Activated T-helper 17 cell treated with anti-CD3 and anti-CD28 coated beads, Interleukin-2, amount 50 U/mL, for 72 hours (primary cell): Measurements from ENCODE around the gene CAPN12. TPM values are rescaled to one million over a fixed set of nuclear protein-coding genes. Genes with fewer than 3 reads are reported as not detected.

ENCODE experiments used
- ATAC-seq: fragments of 150-1000 bp; cut with Tn5 transposase; replicated peaks from 2 replicates; pipeline ENCODE4 v1.10.0; 2021; ENCODE audit warnings: mild to moderate bottlenecking, moderate library complexity
- H3K27ac Mint-ChIP-seq: one replicate; pipeline ENCODE4 v1.8.0; 2022; ENCODE audit warnings: mixed read lengths
- H3K27me3 Mint-ChIP-seq: one replicate; pipeline ENCODE4 v1.8.0; 2022; ENCODE audit warnings: mixed read lengths
- H3K36me3 Mint-ChIP-seq: one replicate; pipeline ENCODE4 v1.8.0; 2022; ENCODE audit warnings: low read depth, mild to moderate bottlenecking, mixed read lengths
- H3K4me1 Mint-ChIP-seq: one replicate; pipeline ENCODE4 v1.8.0; 2022; ENCODE audit warnings: mixed read lengths
- H3K4me3 Mint-ChIP-seq: one replicate; pipeline ENCODE4 v1.8.0; 2022; ENCODE audit warnings: mild to moderate bottlenecking, mixed read lengths
- H3K9me3 Mint-ChIP-seq: one replicate; pipeline ENCODE4 v1.8.0; 2022; ENCODE audit warnings: mixed read lengths
- total RNA-seq, 2 donors: library from RNA; stranded (reverse); gene quantifications; one replicate each; pipeline ENCODE4 v1.2.3, GENCODE V29; 2022

Gene CAPN12
- total RNA-seq, 2 donors from 2014 or later: 3.8 to 75.3 TPM

GRCh38 chr19:38707512-38708114 lies 36.7 kb downstream of the CAPN12 start:
- Mint-ChIP-seq H3K27ac (peak overlapping the region; percentile 16), H3K36me3 (peaks cover 80% of the 10 kb centered on the region), H3K9me3 (no peaks in the 10 kb centered on the region), H3K27me3 (no peaks in the 10 kb centered on the region), H3K4me1 (no peaks in the 10 kb centered on the region), H3K4me3 (no peak overlapping the region)
- no peak for ATAC-seq

- Mint-ChIP-seq H3K4me3 (no peak overlapping the region), H3K9me3 (no peaks in the 10 kb centered on the region), H3K27ac (no peak overlapping the region), H3K36me3 (peaks cover 82% of the 10 kb centered on the region), H3K27me3 (no peaks in the 10 kb centered on the region), H3K4me1 (no peaks in the 10 kb centered on the region)
- ATAC-seq: no peak
These were observed 37.3 kb downstream of the CAPN12 start for GRCh38 chr19:38706792-38707511.

GRCh38 chr19:38705197-38706019 lies 38.9 kb downstream of the CAPN12 start:
- Mint-ChIP-seq H3K4me1 (no peaks in the 10 kb centered on the region), H3K27me3 (no peaks in the 10 kb centered on the region), H3K4me3 (no peak overlapping the region), H3K36me3 (peaks cover 82% of the 10 kb centered on the region), H3K27ac (no peak overlapping the region), H3K9me3 (no peaks in the 10 kb centered on the region)
- ATAC-seq: no peak

GRCh38 chr19:38704488-38705026 lies 39.7 kb downstream of the CAPN12 start:
- peaks cover 84% of the 10 kb centered on the region for H3K36me3 Mint-ChIP-seq
- peak overlapping the region; percentile 73 for H3K27ac Mint-ChIP-seq
- ATAC-seq: no peak
- no peak overlapping the region for H3K4me3 Mint-ChIP-seq
- H3K27me3 Mint-ChIP-seq: no peaks in the 10 kb centered on the region
- no peaks in the 10 kb centered on the region for H3K4me1 Mint-ChIP-seq
- H3K9me3 Mint-ChIP-seq: no peaks in the 10 kb centered on the region

- Mint-ChIP-seq H3K36me3 (peaks cover 90% of the 10 kb centered on the region), H3K9me3 (no peaks in the 10 kb centered on the region), H3K27me3 (no peaks in the 10 kb centered on the region), H3K4me1 (peaks cover 7% of the 10 kb centered on the region), H3K4me3 (no peak overlapping the region), H3K27ac (peak overlapping the region; percentile 73)
- ATAC-seq: no peak
These were observed 40.8 kb downstream of the CAPN12 start for GRCh38 chr19:38703509-38703908.

GRCh38 chr19:38702278-38702677 lies 42.0 kb downstream of the CAPN12 start:
- Mint-ChIP-seq H3K27ac (no peak overlapping the region), H3K9me3 (no peaks in the 10 kb centered on the region), H3K4me1 (peaks cover 15% of the 10 kb centered on the region), H3K4me3 (no peak overlapping the region), H3K36me3 (peaks cover 91% of the 10 kb centered on the region), H3K27me3 (no peaks in the 10 kb centered on the region)
- ATAC-seq: no peak

- no peaks in the 10 kb centered on the region for H3K27me3 Mint-ChIP-seq
- H3K4me3 Mint-ChIP-seq: no peak overlapping the region
- no peaks in the 10 kb centered on the region for H3K9me3 Mint-ChIP-seq
- ATAC-seq: no peak
- no peak overlapping the region for H3K27ac Mint-ChIP-seq
- peaks cover 22% of the 10 kb centered on the region for H3K4me1 Mint-ChIP-seq
- H3K36me3 Mint-ChIP-seq: peaks cover 88% of the 10 kb centered on the region
These were observed 42.7 kb downstream of the CAPN12 start for GRCh38 chr19:38701455-38702063.

GRCh38 chr19:38700902-38701454 lies 43.3 kb downstream of the CAPN12 start:
- no peak for ATAC-seq
- peaks cover 27% of the 10 kb centered on the region for H3K4me1 Mint-ChIP-seq
- H3K9me3 Mint-ChIP-seq: no peaks in the 10 kb centered on the region
- H3K27ac Mint-ChIP-seq: no peak overlapping the region
- no peak overlapping the region for H3K4me3 Mint-ChIP-seq
- H3K27me3 Mint-ChIP-seq: no peaks in the 10 kb centered on the region
- peaks cover 88% of the 10 kb centered on the region for H3K36me3 Mint-ChIP-seq

GRCh38 chr19:38700350-38700901 lies 43.8 kb downstream of the CAPN12 start:
- H3K4me3 Mint-ChIP-seq: no peak overlapping the region
- H3K36me3 Mint-ChIP-seq: peaks cover 87% of the 10 kb centered on the region
- H3K4me1 Mint-ChIP-seq: peaks cover 31% of the 10 kb centered on the region
- ATAC-seq: no peak
- H3K27me3 Mint-ChIP-seq: no peaks in the 10 kb centered on the region
- H3K9me3 Mint-ChIP-seq: no peaks in the 10 kb centered on the region
- no peak overlapping the region for H3K27ac Mint-ChIP-seq

- no peak overlapping the region for H3K4me3 Mint-ChIP-seq
- H3K36me3 Mint-ChIP-seq: peaks cover 88% of the 10 kb centered on the region
- ATAC-seq: no peak
- no peaks in the 10 kb centered on the region for H3K9me3 Mint-ChIP-seq
- no peak overlapping the region for H3K27ac Mint-ChIP-seq
- H3K4me1 Mint-ChIP-seq: peaks cover 38% of the 10 kb centered on the region
- H3K27me3 Mint-ChIP-seq: no peaks in the 10 kb centered on the region
These were observed 44.5 kb downstream of the CAPN12 start for GRCh38 chr19:38699647-38700349.

GRCh38 chr19:38699027-38699346 lies 45.3 kb downstream of the CAPN12 start:
- Mint-ChIP-seq H3K27me3 (no peaks in the 10 kb centered on the region), H3K4me3 (peak overlapping the region; percentile 23), H3K4me1 (peaks cover 43% of the 10 kb centered on the region), H3K9me3 (no peaks in the 10 kb centered on the region), H3K27ac (peak overlapping the region; percentile 31), H3K36me3 (peaks cover 86% of the 10 kb centered on the region)
- ATAC-seq: peak; percentile 70

GRCh38 chr19:38698225-38699026 lies 45.8 kb downstream of the CAPN12 start:
- Mint-ChIP-seq H3K4me1 (peaks cover 49% of the 10 kb centered on the region), H3K9me3 (no peaks in the 10 kb centered on the region), H3K27me3 (no peaks in the 10 kb centered on the region), H3K4me3 (peak overlapping the region; percentile 27), H3K36me3 (peaks cover 81% of the 10 kb centered on the region), H3K27ac (peak overlapping the region; percentile 31)
- ATAC-seq: no peak

GRCh38 chr19:38697641-38698071 lies 46.6 kb downstream of the CAPN12 start:
- Mint-ChIP-seq H3K4me1 (peaks cover 54% of the 10 kb centered on the region), H3K9me3 (no peaks in the 10 kb centered on the region), H3K27me3 (no peaks in the 10 kb centered on the region), H3K27ac (peak overlapping the region; percentile 31), H3K4me3 (peak overlapping the region; percentile 27), H3K36me3 (peaks cover 73% of the 10 kb centered on the region)
- no peak for ATAC-seq
